DND-41 (cell line): ENCODE measurements around the gene NBAS.

Source experiments
- CTCF ChIP-seq: IDR thresholded peaks from 2 replicates; pipeline ENCODE4 v1.5.1; 2012; ENCODE audit warnings: borderline replicate concordance, low read length, moderate library complexity, mild to moderate bottlenecking; ENCODE audit not compliant: poor library complexity, severe bottlenecking; ENCODE audit errors: extremely low read depth
- EZH2 ChIP-seq: IDR thresholded peaks from 3 replicates; pipeline ENCODE4 v1.6.1; 2012; ENCODE audit warnings: borderline replicate concordance, low read depth, mild to moderate bottlenecking, moderate library complexity, low read length, inconsistent platforms; ENCODE audit not compliant: severe bottlenecking

- TF ChIP-seq CTCF, result no peak
- no peak for TF ChIP-seq EZH2
These were observed 390.9 kb downstream of the NBAS start for GRCh38 chr2:15170070-15170775.
